Stimulated activated CD4-positive, alpha-beta T cell treated with anti-CD3 and anti-CD28 coated beads, Interleukin-1b, Interleukin-23, amount 100 ng/mL, for 24 hours (primary cell): ENCODE results near the gene FAIM.
"Not testable (repeated sequence)": the region's sequence is repeated elsewhere in the genome, so short reads cannot be mapped to it uniquely, and the experiment has no call there.

ENCODE experiments used
- DNase-seq, 4 experiments: peaks; one replicate each; pipeline ENCODE4 v3.0.0-alpha.2; 2020; ENCODE audit warnings: low read depth in 4 of 4, low spot score in 1 of 4

Gene FAIM

DNA sequence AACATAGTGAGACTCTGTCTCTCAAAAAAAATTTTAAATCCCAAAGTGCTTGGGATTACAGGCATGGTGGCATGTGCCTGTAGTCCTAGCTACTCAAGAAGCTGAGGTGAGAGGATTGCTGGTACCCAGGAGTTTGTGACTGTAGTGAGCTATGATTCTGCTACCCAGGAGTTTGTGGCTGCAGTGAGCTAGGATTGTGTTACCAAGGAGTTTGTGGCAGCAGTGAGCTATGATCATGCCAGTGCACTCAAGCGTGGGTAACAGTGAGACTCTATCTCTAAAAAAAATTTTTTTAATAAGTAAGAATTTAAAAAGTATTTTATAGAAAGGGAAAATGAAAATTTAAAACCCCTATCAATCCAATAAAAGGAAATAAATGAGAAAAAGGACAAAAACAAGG lies 69.5 kb downstream of the FAIM start:
- DNase-seq = no peak

DNA sequence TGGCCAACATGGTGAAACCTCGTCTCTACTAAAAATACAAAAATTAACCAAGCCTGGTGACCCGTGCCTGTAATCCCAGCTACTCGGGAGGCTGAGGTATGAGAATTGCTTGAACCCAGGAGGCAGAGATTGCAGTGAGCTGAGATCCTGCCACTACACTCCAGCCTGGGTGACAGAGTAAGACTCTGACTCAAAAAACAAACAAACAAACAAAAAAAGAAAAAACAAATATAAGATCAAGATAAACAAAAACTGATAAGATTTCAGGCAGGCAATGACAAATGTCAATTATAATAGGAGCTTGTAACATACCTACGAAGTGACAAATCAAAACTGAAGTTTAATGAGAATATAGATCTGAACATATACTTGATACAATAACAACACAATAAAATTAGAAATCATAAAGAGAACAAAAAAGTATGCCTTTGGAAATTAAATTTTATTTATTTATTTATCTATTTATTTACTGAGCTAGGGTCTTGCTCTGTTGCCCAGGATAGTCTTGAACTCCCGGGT lies 70.4 kb downstream of the FAIM start:
- DNase-seq = no peak

DNA sequence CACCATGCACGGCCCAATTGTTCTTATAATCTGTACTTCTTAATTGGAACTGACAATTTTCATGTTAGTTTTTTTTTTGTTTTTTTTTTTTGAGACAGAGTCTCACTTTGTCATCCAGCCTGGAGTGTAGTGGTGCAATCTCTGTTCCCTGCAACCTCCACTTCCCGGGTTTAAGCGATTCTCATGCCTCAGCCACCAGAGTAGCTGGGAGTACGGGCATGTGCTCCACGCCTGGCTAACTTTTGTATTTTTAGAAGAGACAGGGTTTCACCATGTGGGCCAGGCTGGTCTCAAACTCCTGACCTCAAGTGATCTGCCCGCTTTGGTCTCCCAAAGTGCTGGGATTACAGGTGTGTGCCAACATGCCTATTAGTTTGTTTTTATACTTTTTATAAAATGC lies 72.4 kb downstream of the FAIM start:
- DNase-seq = not testable (repeated sequence)

DNA sequence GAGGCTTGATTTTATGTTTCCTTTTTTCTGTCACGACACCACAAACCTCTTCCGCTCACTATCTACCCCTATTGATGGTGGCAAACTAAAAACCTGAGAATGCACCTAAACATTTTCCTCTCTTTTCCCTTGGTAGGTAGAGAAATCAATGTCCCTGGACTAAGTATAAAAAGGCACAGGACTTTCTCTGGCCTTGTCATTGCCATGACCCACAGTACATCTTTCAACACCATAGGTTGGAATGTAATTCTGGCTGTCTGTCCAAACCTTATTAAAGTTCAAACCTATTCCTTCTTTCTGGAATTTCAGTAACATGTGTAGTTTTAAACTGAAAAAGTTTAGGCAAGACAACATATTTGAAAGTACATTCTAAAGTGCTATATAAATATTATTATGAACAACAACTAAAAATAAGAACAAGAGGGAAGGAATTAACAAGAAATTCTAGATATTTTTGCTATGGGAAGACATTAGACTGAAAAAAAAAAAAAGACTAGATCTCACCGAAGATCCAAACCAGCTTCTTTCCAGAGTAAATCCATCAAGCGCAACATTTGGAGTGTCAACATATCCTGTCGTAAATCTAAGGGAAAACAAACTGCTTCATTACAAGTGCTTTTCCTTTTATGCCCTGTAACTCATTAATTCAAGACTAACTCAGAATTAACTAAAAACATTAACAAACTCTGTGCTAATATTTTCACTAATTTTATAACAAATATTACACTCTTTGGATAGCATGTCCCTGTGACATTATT lies 73.1 kb downstream of the FAIM start:
- no peak for DNase-seq

DNA sequence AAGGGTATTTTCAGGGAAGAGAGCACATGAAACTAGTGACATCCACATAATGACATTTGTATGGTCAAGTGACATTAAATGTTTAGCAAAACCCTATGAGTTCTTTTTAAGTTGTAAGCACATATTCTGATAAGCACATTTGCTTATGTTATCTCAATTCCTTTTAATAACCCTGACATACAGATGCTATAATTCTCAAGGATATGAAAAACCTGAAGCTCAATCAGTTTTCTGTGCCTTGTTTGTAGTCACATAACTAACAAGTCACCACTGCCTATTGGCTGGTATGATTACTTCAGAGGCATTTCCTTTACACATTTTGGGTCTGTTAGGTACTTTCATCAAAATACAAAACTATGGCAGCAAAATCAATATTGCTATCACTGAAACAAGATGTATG lies 74.1 kb downstream of the FAIM start:
- DNase-seq = no peak
